Endodermal cell (in vitro differentiated cells): Measurements from ENCODE around the gene GSTM4. TPM values are rescaled to one million over a fixed set of nuclear protein-coding genes. Genes with fewer than 3 reads are reported as not detected.

ENCODE experiments used
- DNase-seq: peaks from one replicate; pipeline ENCODE4 v3.0.0-alpha.2; 2017
- H3K27ac ChIP-seq: 2 replicates; pipeline ENCODE4 v1.5.1; 2013; ENCODE audit warnings: mild to moderate bottlenecking, low read depth, low read length, moderate library complexity
- H3K27me3 ChIP-seq: 2 replicates; pipeline ENCODE4 v1.6.1; 2013; ENCODE audit warnings: mild to moderate bottlenecking, low read length, moderate library complexity; ENCODE audit not compliant: insufficient read depth, control insufficient read depth, poor library complexity, severe bottlenecking
- H3K36me3 ChIP-seq: 2 replicates; pipeline ENCODE4 v1.7.0; 2013; ENCODE audit warnings: mild to moderate bottlenecking, low read length, moderate library complexity; ENCODE audit not compliant: control insufficient read depth, insufficient read depth
- H3K4me1 ChIP-seq: one replicate; pipeline ENCODE4 v1.7.0; 2013; ENCODE audit warnings: low read length; ENCODE audit not compliant: control insufficient read depth, insufficient read depth
- H3K4me3 ChIP-seq: 2 replicates; pipeline ENCODE4 v1.5.1; 2013; ENCODE audit warnings: mild to moderate bottlenecking, low read length, moderate library complexity
- H3K9ac ChIP-seq: 2 replicates; pipeline ENCODE4 v1.6.1; 2013; ENCODE audit warnings: mild to moderate bottlenecking, low read length, moderate library complexity; ENCODE audit not compliant: poor library complexity, severe bottlenecking; ENCODE audit errors: extremely low read depth
- H3K9me3 ChIP-seq: 2 replicates; pipeline ENCODE4 v1.6.1; 2013; ENCODE audit warnings: mild to moderate bottlenecking, low read length, moderate library complexity; ENCODE audit not compliant: control insufficient read depth
- H3K27ac Mint-ChIP-seq: 2 replicates; pipeline ENCODE4 v1.8.0; 2020; ENCODE audit warnings: mixed read lengths
- H3K27me3 Mint-ChIP-seq: 2 replicates; pipeline ENCODE4 v1.8.0; 2021; ENCODE audit warnings: mild to moderate bottlenecking, mixed read lengths; ENCODE audit not compliant: insufficient read depth
- H3K36me3 Mint-ChIP-seq: 2 replicates; pipeline ENCODE4 v1.8.0; 2020; ENCODE audit warnings: low read depth, mixed read lengths
- H3K4me1 Mint-ChIP-seq: 2 replicates; pipeline ENCODE4 v1.8.0; 2020; ENCODE audit warnings: mixed read lengths
- H3K4me3 Mint-ChIP-seq: 2 replicates; pipeline ENCODE4 v1.8.0; 2020; ENCODE audit warnings: mild to moderate bottlenecking, moderate library complexity, mixed read lengths
- H3K9me3 Mint-ChIP-seq: 2 replicates; pipeline ENCODE4 v1.8.0; 2020; ENCODE audit warnings: mild to moderate bottlenecking, mixed read lengths
- CTCF ChIP-seq: fragments of 200-600 bp; sonication (generic); conservative IDR thresholded peaks from 2 replicates; pipeline ENCODE4 v1.5.0; 2021; ENCODE audit warnings: antibody characterized with exemption, mild to moderate bottlenecking
- WGBS, 2 experiments: methylation state at CpG; one replicate each; pipeline versions ENCODE4 v1.1.5 to v1.1.7; 2013; ENCODE audit warnings: missing lambda C conversion rate in 2 of 2, mixed read lengths in 1 of 2; ENCODE audit not compliant: insufficient coverage in 1 of 2, insufficient read length in 1 of 2; 5-methylcytosine and 5-hydroxymethylcytosine counted together
- total RNA-seq, 2 donors: library from RNA; stranded (reverse); fragmentation: NEBNext Ultra II Directional in 1 of 2; extraction: Animal tissue kit (Norgen Biotek cat#: 25700) in 1 of 2; gene quantifications; 2 replicates in 1 of 2; 3 replicates in 1 of 2; pipeline ENCODE4 v1.2.1, GENCODE V29; 2021

GSTM4 gene
- total RNA-seq, 2 donors from 2014 or later, result 20.1 to 28.5 TPM

- peak; percentile 92 for TF ChIP-seq CTCF
- H3K4me1 Mint-ChIP-seq, result peaks cover 23% of the 10 kb centered on the region
Observed at GRCh38 chr1:109640285-109640865, 15.5 kb upstream of the GSTM4 start.

GRCh38 chr1:109641078-109641740 lies 14.7 kb upstream of the GSTM4 start:
- 81 to 85% methylated on average over 2 of the region's 2 CpGs for WGBS, 2 experiments
- H3K27ac Mint-ChIP-seq, result no peak overlapping the region

More at GRCh38 chr1:109640285-109640865, 15.5 kb upstream of the GSTM4 start:
- 46 to 63% methylated on average over 2 to 5 of the region's 5 CpGs for WGBS, 2 experiments
- H3K9me3 Mint-ChIP-seq, result no peaks in the 10 kb centered on the region
- peaks cover 5% of the 10 kb centered on the region for H3K27me3 ChIP-seq
- H3K27ac ChIP-seq, result no peak overlapping the region
- H3K9ac ChIP-seq, result no peak overlapping the region
- no peaks in the 10 kb centered on the region for H3K9me3 ChIP-seq
- H3K27me3 Mint-ChIP-seq, result peaks cover 16% of the 10 kb centered on the region
- H3K4me3 ChIP-seq, result no peak overlapping the region
- peak; percentile 99 for DNase-seq
- no peaks in the 10 kb centered on the region for H3K36me3 Mint-ChIP-seq
- H3K4me3 Mint-ChIP-seq, result no peak overlapping the region
- H3K4me1 ChIP-seq, result peaks cover 6% of the 10 kb centered on the region
- no peaks in the 10 kb centered on the region for H3K36me3 ChIP-seq
- H3K27ac Mint-ChIP-seq, result no peak overlapping the region

GRCh38 chr1:109641861-109642260 lies 14.0 kb upstream of the GSTM4 start:
- peaks cover 3% of the 10 kb centered on the region for H3K9me3 ChIP-seq
- H3K36me3 ChIP-seq, result no peaks in the 10 kb centered on the region
- no peak overlapping the region for H3K27ac Mint-ChIP-seq
- H3K4me3 ChIP-seq, result no peak overlapping the region
- H3K9me3 Mint-ChIP-seq, result peaks cover 6% of the 10 kb centered on the region
- WGBS, 2 experiments, result 80 to 100% methylated on average over 1 to 2 of the region's 2 CpGs
- no peak for DNase-seq
- no peaks in the 10 kb centered on the region for H3K4me1 ChIP-seq
- H3K4me3 Mint-ChIP-seq, result no peak overlapping the region
- peaks cover 5% of the 10 kb centered on the region for H3K27me3 ChIP-seq
- no peak overlapping the region for H3K27ac ChIP-seq
- peaks cover 13% of the 10 kb centered on the region for H3K4me1 Mint-ChIP-seq
- peaks cover 16% of the 10 kb centered on the region for H3K27me3 Mint-ChIP-seq
- TF ChIP-seq CTCF, result no peak
- H3K9ac ChIP-seq, result no peak overlapping the region
- H3K36me3 Mint-ChIP-seq, result no peaks in the 10 kb centered on the region

More at GRCh38 chr1:109641078-109641740, 14.7 kb upstream of the GSTM4 start:
- Histone ChIP-seq H3K9ac (no peak overlapping the region), H3K4me3 (no peak overlapping the region), H3K27ac (no peak overlapping the region), H3K4me1 (peaks cover 1% of the 10 kb centered on the region), H3K36me3 (no peaks in the 10 kb centered on the region), H3K27me3 (peaks cover 5% of the 10 kb centered on the region), H3K9me3 (peaks cover under 1% of the 10 kb centered on the region)
- Mint-ChIP-seq H3K36me3 (no peaks in the 10 kb centered on the region), H3K4me3 (no peak overlapping the region), H3K27me3 (peaks cover 16% of the 10 kb centered on the region), H3K4me1 (peaks cover 18% of the 10 kb centered on the region), H3K9me3 (peaks cover 2% of the 10 kb centered on the region)
- TF ChIP-seq CTCF, result no peak
- DNase-seq, result no peak
